GM12801 (cell line): ENCODE measurements around the gene RGL4.

Experiments
- CTCF ChIP-seq: IDR thresholded peaks from one replicate; pipeline ENCODE4 v1.5.1; 2011; ENCODE audit warnings: control low read depth; ENCODE audit not compliant: insufficient read length; ENCODE audit errors: extremely low read depth

RGL4 gene

GRCh38 chr22:23670378-23671295 is 20.2 kb upstream of the RGL4 start:
- TF ChIP-seq CTCF: no peak

GRCh38 chr22:23673050-23673620 is 17.7 kb upstream of the RGL4 start:
- TF ChIP-seq CTCF: no peak

- TF ChIP-seq CTCF: no peak
Measured at GRCh38 chr22:23673826-23674690, 16.8 kb upstream of the RGL4 start.

- TF ChIP-seq CTCF: no peak
Measured at GRCh38 chr22:23675502-23676415, 15.1 kb upstream of the RGL4 start.

GRCh38 chr22:23677701-23677995 is 13.2 kb upstream of the RGL4 start:
- no peak for TF ChIP-seq CTCF

GRCh38 chr22:23678133-23678532 is 12.7 kb upstream of the RGL4 start:
- no peak for TF ChIP-seq CTCF
